CD4-positive, alpha-beta T cell treated with Interleukin-17A for 1 hour (primary cell): ENCODE data around the gene CNTNAP2.

Source experiments
- DNase-seq: peaks from one replicate; pipeline ENCODE4 v3.0.0-alpha.2; 2020

The CNTNAP2 gene

GRCh38 chr7:146701166-146701565 lies 584.6 kb downstream of the CNTNAP2 start:
- no peak for DNase-seq

- DNase-seq, result no peak
Measured at GRCh38 chr7:146702898-146703297, 586.3 kb downstream of the CNTNAP2 start.

- no peak for DNase-seq
Measured at GRCh38 chr7:146709451-146710027, 592.9 kb downstream of the CNTNAP2 start.

- no peak for DNase-seq
Measured at GRCh38 chr7:146713205-146713604, 596.6 kb downstream of the CNTNAP2 start.

GRCh38 chr7:146713934-146714333 lies 597.3 kb downstream of the CNTNAP2 start:
- no peak for DNase-seq

- no peak for DNase-seq
Measured at GRCh38 chr7:146720195-146720594, 603.6 kb downstream of the CNTNAP2 start.

- DNase-seq, result no peak
Measured at GRCh38 chr7:146722986-146723385, 606.4 kb downstream of the CNTNAP2 start.

- DNase-seq, result no peak
Measured at GRCh38 chr7:146725520-146725919, 608.9 kb downstream of the CNTNAP2 start.

- DNase-seq, result no peak
Measured at GRCh38 chr7:146728141-146728540, 611.5 kb downstream of the CNTNAP2 start.

- DNase-seq, result no peak
Measured at GRCh38 chr7:146728611-146729010, 612.0 kb downstream of the CNTNAP2 start.

GRCh38 chr7:146731185-146731584 lies 614.6 kb downstream of the CNTNAP2 start:
- no peak for DNase-seq

- DNase-seq, result no peak
Measured at GRCh38 chr7:146735992-146736391, 619.4 kb downstream of the CNTNAP2 start.

GRCh38 chr7:146736446-146737190 lies 620.0 kb downstream of the CNTNAP2 start:
- DNase-seq, result no peak

GRCh38 chr7:146740039-146740438 lies 623.4 kb downstream of the CNTNAP2 start:
- DNase-seq, result no peak

- no peak for DNase-seq
Measured at GRCh38 chr7:146741911-146742310, 625.3 kb downstream of the CNTNAP2 start.

GRCh38 chr7:146754385-146754784 lies 637.8 kb downstream of the CNTNAP2 start:
- DNase-seq, result no peak

- DNase-seq, result no peak
Measured at GRCh38 chr7:146755585-146755984, 639.0 kb downstream of the CNTNAP2 start.

GRCh38 chr7:146764458-146764857 lies 647.9 kb downstream of the CNTNAP2 start:
- no peak for DNase-seq

- no peak for DNase-seq
Measured at GRCh38 chr7:146768957-146769356, 652.4 kb downstream of the CNTNAP2 start.

- DNase-seq, result no peak
Measured at GRCh38 chr7:146772601-146773000, 656.0 kb downstream of the CNTNAP2 start.

- no peak for DNase-seq
Measured at GRCh38 chr7:146773506-146773905, 656.9 kb downstream of the CNTNAP2 start.

- DNase-seq, result no peak
Measured at GRCh38 chr7:146781352-146782116, 664.9 kb downstream of the CNTNAP2 start.

- DNase-seq, result no peak
Measured at GRCh38 chr7:146787266-146787665, 670.7 kb downstream of the CNTNAP2 start.

- DNase-seq, result no peak
Measured at GRCh38 chr7:146788008-146788407, 671.4 kb downstream of the CNTNAP2 start.
